Keratinocyte (primary cell): ENCODE data around the gene SPATA24. TPM values are rescaled to one million over a fixed set of nuclear protein-coding genes. Genes with fewer than 3 reads are reported as not detected.

Source experiments
- DNase-seq: peaks from one replicate; pipeline ENCODE4 v3.0.0-alpha.2; 2011; ENCODE audit warnings: low read depth, missing footprints, low spot score
- FAIRE-seq: peaks from 2 replicates; lab custom pipeline; 2011; peaks lifted over from hg19 to GRCh38; lab: Jason Lieb, UNC
- H2AFZ ChIP-seq: 2 replicates; pipeline ENCODE4 v1.6.0; 2012; ENCODE audit warnings: low read length, control low read depth, inconsistent platforms; ENCODE audit not compliant: control insufficient read depth
- H3K27ac ChIP-seq: 2 replicates; pipeline ENCODE4 v1.5.1; 2011; ENCODE audit warnings: low read length; ENCODE audit not compliant: control insufficient read depth, insufficient read depth
- H3K27me3 ChIP-seq: 3 replicates; pipeline ENCODE4 v1.6.0; 2011; ENCODE audit warnings: low read length; ENCODE audit not compliant: control insufficient read depth, insufficient read depth; ENCODE audit errors: extremely low read depth
- H3K36me3 ChIP-seq, 2 experiments: 2 replicates in 1 of 2; 3 replicates in 1 of 2; pipeline ENCODE4 v1.5.1; 2011; ENCODE audit warnings: low read length in 2 of 2, mild to moderate bottlenecking in 1 of 2; ENCODE audit not compliant: control insufficient read depth in 2 of 2, insufficient read depth in 2 of 2; ENCODE audit errors: extremely low read depth in 1 of 2
- H3K4me1 ChIP-seq: 3 replicates; pipeline ENCODE4 v1.5.1; 2011; ENCODE audit warnings: low read length; ENCODE audit not compliant: control insufficient read depth, insufficient read depth; ENCODE audit errors: extremely low read depth
- H3K4me2 ChIP-seq: 3 replicates; pipeline ENCODE4 v1.6.0; 2011; ENCODE audit warnings: low read depth, low read length; ENCODE audit not compliant: control insufficient read depth, insufficient read depth; ENCODE audit errors: extremely low read depth
- H3K4me3 ChIP-seq, 3 experiments: fragments of 200-600 bp in 1 of 3; sonication (generic) in 1 of 3; 2 replicates in 2 of 3; 3 replicates in 1 of 3; pipeline ENCODE4 v1.5.1; 2011 to 2016; ENCODE audit warnings: low read length in 3 of 3, mild to moderate bottlenecking in 3 of 3, control low read depth in 2 of 3, inconsistent platforms in 1 of 3, low read depth in 1 of 3, mixed read lengths in 1 of 3, mixed run types in 1 of 3, moderate library complexity in 1 of 3; ENCODE audit not compliant: control insufficient read depth in 2 of 3, insufficient read depth in 2 of 3; ENCODE audit errors: extremely low read depth in 1 of 3
- H3K79me2 ChIP-seq: 2 replicates; pipeline ENCODE4 v1.6.0; 2012; ENCODE audit warnings: low read length; ENCODE audit not compliant: control insufficient read depth, insufficient read depth
- H3K9ac ChIP-seq: 3 replicates; pipeline ENCODE4 v1.6.0; 2011; ENCODE audit warnings: low read length; ENCODE audit not compliant: control insufficient read depth, insufficient read depth; ENCODE audit errors: extremely low read depth
- H3K9me1 ChIP-seq: 3 replicates; pipeline ENCODE4 v1.6.0; 2011; ENCODE audit warnings: low read length; ENCODE audit not compliant: control insufficient read depth, insufficient read depth; ENCODE audit errors: extremely low read depth
- H3K9me3 ChIP-seq: 2 replicates; pipeline ENCODE4 v1.5.1; 2012; ENCODE audit warnings: low read depth, low read length; ENCODE audit not compliant: control insufficient read depth
- H4K20me1 ChIP-seq: 3 replicates; pipeline ENCODE4 v1.6.0; 2011; ENCODE audit warnings: low read length; ENCODE audit not compliant: control insufficient read depth, insufficient read depth; ENCODE audit errors: extremely low read depth
- CTCF ChIP-seq, 3 experiments: IDR thresholded peaks in 1 of 3; conservative IDR thresholded peaks in 1 of 3; optimal IDR thresholded peaks in 1 of 3; 2 replicates in 2 of 3; 3 replicates in 1 of 3; pipeline versions ENCODE3 to v1.5.1; 2011; ENCODE audit warnings: low read length in 3 of 3, mild to moderate bottlenecking in 3 of 3, moderate library complexity in 2 of 3, control low read depth in 1 of 3, inconsistent platforms in 1 of 3; ENCODE audit not compliant: insufficient read depth in 2 of 3; ENCODE audit errors: extremely low read depth in 1 of 3
- EZH2 ChIP-seq: IDR thresholded peaks from one replicate; pipeline ENCODE4 v1.6.1; 2012; ENCODE audit warnings: inconsistent platforms, mild to moderate bottlenecking, low read length, moderate library complexity
- dilution Hi-C: fragments of 300-500 bp; cut with MboI; formaldehyde crosslinking; loops from one replicate; pipeline ENCODE4 v1.7.0; 2020; ENCODE audit warnings: low sequenced_read_pairs; ENCODE audit not compliant: extremely low pct_ligation_motif_present
- polyA plus RNA-seq, 5 experiments: library from polyadenylated mRNA; depleted of rRNA in 3 of 5; stranded (reverse) in 3 of 5; stranded (forward) in 1 of 5; unstranded in 1 of 5; fragments of >200 nt; gene quantifications; 1 replicate in 1 of 5; 2 replicates in 3 of 5; 3 replicates in 1 of 5; pipeline versions ENCODE4 v1.2.1 to v1.2.3, GENCODE V29; 2011 to 2012; ENCODE audit warnings: missing spikeins in 2 of 5, low read depth in 1 of 5, low replicate concordance in 1 of 5

The SPATA24 gene
- polyA plus RNA-seq, 1 donor (not counting 4 experiments of a cell fraction or from before 2014, with no cell fraction given): 4.9 TPM

- Histone ChIP-seq H3K4me1 (peaks cover 24% of the 10 kb centered on the region), H3K9me3 (no peaks in the 10 kb centered on the region), H3K27me3 (no peaks in the 10 kb centered on the region), H3K4me3 (no peak overlapping the region), H3K79me2 (no peaks in the 10 kb centered on the region), H3K27ac (no peak overlapping the region), H3K9ac (no peak overlapping the region), H2AFZ (no peak overlapping the region), H4K20me1 (no peaks in the 10 kb centered on the region), H3K9me1 (no peaks in the 10 kb centered on the region), H3K4me2 (no peak overlapping the region), H3K36me3 (peaks cover 0 to 2% of the 10 kb centered on the region in 2 experiments)
- dilution Hi-C loops: no loop called here
- FAIRE-seq (no peak), DNase-seq (no peak)
- TF ChIP-seq CTCF (optimal IDR thresholded peaks at IDR 0.05 in 1 of 3, IDR thresholded peaks at IDR 0.05 in 1 of 3, conservative IDR thresholded peaks at IDR 0.05 in 1 of 3; ENCODE audit: extremely low read depth in 1 of 3, insufficient read depth in 2 of 3, low read length in 3 of 3) (no peak), EZH2 (no peak)
These were observed 15.6 kb upstream of the SPATA24 start for GRCh38 chr5:139419226-139420192.

- Histone ChIP-seq H3K4me3 (no peak overlapping the region), H3K9me1 (no peaks in the 10 kb centered on the region), H2AFZ (no peak overlapping the region), H3K79me2 (no peaks in the 10 kb centered on the region), H4K20me1 (no peaks in the 10 kb centered on the region), H3K4me1 (peaks cover 31% of the 10 kb centered on the region), H3K36me3 (peaks cover 0 to 2% of the 10 kb centered on the region in 2 experiments), H3K9ac (no peak overlapping the region), H3K27ac (no peak overlapping the region), H3K27me3 (no peaks in the 10 kb centered on the region), H3K9me3 (no peaks in the 10 kb centered on the region), H3K4me2 (no peak overlapping the region)
- dilution Hi-C loops: no loop called here
- no peak for FAIRE-seq
- no peak for DNase-seq
- no peak for TF ChIP-seq EZH2
- TF ChIP-seq CTCF (optimal IDR thresholded peaks at IDR 0.05 in 1 of 3, IDR thresholded peaks at IDR 0.05 in 1 of 3, conservative IDR thresholded peaks at IDR 0.05 in 1 of 3; ENCODE audit: extremely low read depth in 1 of 3, insufficient read depth in 2 of 3, low read length in 3 of 3): no peak
These were observed 14.9 kb upstream of the SPATA24 start for GRCh38 chr5:139418793-139419192.
